GDM1 (cell line): ENCODE measurements around the gene LAMA3.

Source experiments
- DNase-seq: peaks from one replicate; lab custom pipeline; 2025; lab: John Stamatoyannopoulos, UW

The LAMA3 gene

DNA sequence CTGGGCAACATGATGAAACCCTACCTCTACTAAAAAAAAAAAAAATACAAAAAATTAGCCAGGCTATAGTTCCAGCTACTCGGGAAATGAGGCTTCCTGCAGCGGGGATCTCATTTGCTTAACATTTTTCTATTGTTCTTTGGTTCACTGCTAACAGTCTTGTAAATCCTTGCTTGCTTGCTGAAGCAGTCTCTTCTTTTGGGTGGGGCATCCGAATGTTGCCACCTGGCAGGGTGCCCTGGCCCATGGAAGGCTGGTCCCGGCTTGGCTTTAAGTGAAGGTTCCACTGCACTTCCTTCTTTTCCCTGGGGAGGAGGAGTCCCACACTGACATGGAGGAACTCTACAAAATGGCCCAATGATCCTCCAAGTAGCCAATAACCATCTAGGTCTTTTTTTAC, 20.5 kb upstream of the LAMA3 start:
- DNase-seq: no peak

DNA sequence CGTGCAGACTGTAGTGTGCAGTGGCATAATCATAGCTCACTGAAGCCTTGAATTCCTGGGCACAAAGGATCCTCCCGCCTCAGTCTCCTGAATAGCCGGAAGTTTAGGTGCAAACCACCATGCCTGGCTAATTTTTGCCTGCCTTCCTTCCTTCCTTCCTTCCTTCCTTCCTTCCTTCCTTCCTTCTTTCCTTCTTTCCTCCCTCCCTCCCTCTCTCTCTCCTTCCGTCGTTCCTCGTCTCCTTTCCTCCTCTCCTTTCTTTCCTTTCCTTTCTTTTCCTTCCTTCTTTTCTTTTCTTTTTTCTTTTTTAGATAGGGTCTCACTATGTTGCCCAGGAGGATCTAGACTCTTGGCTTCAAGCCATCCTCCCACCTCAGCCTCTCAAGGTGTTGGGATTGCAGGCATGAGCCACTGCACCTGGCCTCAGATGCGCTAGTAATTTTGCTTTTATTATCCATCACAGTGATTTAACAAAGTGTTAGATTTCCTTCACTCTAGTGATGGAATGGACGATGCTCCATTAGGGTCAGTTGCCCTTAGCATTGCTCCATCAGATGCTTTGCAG, 20.0 kb upstream of the LAMA3 start:
- DNase-seq: no peak

DNA sequence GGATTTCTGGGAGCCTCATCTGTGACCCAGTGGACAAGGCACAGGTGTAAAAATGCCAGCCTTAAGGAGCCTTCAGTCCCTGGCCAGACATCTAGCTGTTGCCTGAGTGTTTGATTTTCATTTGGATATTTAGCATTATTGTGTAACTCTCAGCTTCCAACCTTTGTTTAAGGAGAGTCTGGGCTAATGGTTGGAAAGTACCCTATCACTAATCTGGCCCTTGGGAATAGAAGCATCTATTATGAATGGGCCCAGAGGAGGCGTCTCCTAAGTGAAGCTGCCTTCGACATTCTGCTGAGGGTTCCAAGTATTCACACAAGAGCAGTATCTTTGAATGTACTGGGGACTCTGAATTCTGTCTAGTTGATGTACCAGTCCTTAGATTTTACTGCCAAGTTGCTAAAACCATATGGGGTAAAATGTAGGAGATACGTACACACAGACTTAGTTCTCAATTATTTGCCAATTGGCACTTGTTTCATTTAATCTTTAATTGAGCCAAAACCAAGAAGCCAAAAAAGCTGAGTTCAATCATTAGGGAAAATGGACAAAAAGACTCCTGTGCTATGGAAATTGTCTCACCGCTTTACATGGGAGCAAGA, 19.3 kb upstream of the LAMA3 start:
- DNase-seq: no peak

DNA sequence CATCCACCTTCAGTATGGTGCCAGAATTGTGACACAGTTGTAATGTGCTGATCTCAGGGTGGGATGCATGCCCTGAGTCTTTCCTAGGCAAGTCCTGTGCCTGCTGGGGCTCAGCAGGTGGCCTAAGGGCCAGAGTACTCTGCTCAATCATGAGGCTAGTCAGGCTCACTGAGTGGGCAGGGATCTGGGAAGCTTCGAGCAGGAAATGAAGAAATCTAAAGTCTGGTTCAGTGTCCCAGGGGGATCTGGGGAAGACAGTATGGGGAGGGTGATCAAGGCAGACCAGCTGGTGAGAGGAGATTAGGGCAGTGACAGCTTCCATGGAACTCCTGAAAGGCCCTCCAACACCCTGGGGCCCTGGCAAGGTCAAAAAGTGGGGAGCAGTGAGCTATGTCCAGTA, 17.7 kb upstream of the LAMA3 start:
- no peak for DNase-seq

DNA sequence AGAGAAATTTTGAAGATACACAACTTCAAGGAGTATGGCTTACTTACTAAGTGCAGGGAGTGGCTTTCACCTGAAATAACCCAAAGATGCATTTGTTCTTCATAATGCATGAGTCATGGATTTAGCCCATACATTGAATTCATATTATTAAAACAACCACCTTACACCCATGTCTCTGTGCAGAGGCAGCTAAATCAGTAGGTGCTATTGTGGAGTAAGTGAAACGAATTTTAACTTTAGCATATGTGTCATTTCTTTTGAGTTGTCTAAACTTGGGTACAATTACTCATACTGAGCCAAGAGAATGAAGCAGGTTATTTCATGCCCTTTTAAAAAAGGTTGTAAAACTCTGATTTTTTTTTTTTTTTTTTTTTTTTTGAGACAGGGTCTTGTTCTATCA, 15.5 kb upstream of the LAMA3 start:
- DNase-seq: no peak

DNA sequence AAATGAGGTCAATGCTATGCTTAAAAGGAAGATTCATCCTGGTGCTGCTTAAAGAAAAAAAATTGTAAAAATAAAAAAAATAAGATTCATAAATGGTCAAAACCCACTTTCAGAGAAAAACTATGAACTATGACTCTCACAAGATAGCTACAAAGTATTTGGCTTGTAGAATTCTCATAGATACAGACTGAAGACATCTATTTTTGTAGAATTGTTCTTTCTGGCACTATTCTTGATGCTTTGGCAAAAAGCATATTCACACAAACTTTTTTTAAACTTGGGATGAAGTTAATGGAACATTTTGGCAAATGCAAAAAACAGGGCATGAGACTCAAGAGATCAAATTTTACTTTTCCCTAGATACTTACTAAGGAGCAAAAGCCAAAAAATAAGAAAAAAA, 14.0 kb upstream of the LAMA3 start:
- DNase-seq: no peak

DNA sequence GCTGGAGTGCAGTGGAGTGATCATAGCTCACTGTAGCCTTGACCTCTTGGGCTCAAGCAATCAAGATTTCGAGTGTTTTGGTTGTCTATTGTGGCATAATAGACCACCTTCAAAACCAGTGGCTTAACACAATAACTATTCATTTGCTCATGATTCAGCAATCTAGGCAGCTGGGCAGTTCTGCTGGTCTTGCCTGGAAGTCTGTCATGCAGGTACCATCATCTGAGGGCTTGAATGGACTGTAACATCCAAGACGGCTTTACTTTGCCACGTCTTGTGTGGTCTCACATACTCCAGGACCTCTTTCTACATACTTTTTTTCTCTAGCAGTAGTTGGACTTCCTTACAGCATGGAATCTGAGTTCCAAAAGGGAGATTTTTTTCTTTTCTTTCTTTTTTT, 13.4 kb upstream of the LAMA3 start:
- DNase-seq: no peak

DNA sequence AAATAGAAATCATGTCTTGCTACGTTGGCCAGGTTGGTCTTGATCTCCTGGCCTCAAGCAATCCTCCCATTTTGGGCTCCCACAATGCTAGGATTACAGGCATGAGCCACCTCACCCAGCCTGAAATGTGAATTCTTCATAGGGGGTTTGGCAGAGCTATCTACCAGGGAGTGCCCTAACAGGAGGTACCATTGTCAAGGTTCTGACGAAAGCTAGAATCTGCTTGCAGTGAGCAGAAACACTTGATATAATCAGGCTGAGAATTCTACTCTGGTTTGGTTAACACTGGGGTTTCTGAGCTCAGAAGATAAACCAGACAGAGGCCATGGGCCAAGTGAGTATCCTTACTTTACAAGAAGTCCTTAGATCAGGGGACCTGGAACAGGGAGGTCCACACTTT, 7.2 kb upstream of the LAMA3 start:
- DNase-seq: no peak

DNA sequence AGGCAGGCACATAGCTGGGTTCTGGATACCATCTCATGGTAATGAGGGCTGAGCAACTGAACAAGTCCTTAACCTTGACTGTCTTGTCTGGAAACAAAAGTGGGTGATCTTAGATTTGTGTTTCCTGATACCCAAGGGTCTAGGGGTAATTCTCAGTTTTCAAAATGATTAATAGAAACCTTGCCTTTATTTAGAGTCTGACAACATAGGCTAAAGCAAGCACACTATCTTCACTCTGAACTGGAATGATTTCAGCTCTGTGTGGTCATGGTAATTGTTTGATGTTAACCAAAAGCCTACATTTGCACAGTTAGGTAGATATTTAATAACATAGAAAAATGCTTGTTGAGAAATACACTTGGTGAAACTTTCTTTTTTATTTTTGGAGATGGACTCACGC, 6.8 kb upstream of the LAMA3 start:
- DNase-seq: no peak

DNA sequence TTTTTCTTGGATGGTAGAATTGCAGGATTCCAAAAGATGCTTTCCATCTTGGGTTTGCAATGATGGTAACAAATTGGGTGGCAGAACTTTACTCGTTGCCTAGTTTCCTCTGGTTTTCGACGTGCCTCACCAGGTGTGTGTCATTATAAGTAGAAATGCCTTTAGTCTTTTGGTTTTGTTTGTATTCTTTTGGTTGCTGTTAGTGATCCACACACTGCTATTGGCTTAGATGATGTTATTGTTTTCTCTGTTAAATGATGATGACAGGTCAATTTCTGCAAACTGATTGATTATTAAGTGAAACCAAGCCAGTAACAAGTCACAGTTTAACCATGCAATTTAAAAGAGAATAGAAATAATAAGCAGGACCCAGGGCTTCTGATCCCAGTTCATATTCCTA, 6.1 kb upstream of the LAMA3 start:
- no peak for DNase-seq

DNA sequence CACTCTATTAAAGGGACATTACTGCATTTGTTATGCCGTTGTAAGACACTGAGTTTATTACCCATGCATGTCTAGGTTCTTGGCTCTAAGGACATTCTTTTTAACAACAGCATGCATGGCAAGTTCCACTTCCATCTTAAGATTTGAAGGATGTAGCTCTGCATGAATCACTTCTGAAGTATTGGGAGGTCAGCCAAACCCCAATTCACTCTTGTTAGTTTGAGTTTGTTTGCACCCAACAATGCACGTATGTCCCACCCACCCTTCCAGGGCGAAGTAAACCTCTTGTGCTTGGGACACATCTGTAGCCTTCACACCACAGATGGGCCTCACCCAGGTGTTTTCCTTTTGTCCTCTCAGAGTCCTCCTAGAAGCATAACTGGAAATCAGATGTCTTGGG, 5.6 kb upstream of the LAMA3 start:
- no peak for DNase-seq

DNA sequence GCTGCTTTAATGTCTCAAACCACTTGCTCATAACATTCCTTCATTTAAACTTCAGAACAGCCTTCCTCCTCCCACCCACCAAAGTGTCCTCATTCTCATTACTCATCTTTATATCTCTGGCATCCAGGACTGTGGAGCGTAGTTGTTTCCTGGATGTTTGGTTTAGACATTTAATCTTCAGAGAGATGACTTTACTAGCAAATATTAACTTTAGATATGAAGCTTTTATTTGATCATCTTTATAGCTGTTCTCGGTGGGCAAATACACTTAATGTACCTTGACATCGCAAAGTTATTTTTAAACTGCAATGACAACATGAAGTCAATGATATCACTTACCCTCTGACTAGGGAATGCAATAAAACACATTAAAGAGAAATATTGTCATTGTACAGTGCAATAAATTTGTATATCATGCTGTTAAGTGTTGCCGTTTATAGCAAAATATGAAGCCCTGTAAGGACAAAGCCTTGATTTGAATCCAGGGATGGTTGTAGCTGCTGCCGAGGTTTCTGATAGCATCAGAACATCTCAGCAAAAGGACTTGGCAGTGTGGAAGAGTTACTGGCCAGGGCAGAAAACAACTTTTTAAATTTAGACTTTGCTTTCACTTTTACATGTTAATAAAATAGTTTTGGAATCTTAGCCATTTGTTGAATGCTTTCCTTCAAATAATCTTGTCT, 4.6 kb upstream of the LAMA3 start:
- DNase-seq: no peak

DNA sequence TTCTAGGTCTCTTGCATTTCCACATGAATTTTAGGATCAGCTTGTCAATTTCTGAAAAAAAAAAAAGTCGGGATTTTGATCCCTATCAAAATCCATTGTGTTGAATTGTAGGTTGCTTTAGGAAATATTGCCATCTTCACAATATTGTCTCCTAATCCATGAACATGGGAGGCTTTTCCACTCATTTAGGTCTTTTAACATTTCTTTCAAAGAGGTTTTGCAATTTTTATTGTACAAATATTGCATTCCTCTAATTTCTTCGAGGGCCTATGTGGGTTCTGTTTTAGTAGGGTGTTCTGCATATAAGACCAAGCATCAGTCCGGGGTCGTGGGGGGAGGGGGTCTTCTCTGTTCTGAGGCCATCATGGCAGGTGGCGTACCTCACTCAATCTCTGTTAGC, 725 bp upstream of the LAMA3 start:
- no peak for DNase-seq

DNA sequence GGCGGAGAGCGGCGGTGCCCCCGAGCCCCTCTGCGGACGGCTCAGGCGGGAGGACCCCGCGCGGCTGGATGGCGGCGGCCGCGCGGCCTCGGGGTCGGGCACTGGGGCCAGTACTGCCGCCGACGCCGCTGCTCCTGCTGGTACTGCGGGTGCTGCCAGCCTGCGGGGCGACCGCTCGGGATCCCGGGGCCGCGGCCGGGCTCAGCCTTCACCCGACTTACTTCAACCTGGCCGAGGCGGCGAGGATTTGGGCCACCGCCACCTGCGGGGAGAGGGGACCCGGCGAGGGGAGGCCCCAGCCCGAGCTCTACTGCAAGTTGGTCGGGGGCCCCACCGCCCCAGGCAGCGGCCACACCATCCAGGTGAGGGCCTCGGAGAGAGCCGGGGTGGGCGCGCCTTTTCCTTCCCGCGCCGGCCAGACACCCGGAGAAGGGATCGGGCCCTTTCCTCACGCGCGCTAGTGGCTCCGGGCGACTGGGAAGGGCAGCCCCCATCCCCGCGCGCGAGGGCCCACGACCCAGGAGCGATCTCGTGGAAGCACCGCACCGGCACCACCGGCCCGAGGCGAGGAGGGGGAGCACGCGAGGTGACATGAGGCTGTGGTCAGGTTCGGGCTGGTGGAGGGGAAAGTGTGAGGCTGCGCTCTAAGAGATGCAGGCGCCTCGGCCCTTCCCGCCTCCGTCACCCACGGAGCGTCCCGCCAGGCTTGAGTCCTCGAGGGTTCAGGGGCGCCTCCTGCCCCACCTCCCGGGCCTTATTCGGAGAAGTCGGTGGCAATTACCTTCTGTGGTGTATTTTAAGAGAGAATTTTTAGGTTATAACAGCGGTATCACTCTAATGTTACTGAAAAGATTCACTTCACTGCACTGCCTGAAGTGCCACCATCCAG, 607 bp downstream of the LAMA3 start:
- no peak for DNase-seq

DNA sequence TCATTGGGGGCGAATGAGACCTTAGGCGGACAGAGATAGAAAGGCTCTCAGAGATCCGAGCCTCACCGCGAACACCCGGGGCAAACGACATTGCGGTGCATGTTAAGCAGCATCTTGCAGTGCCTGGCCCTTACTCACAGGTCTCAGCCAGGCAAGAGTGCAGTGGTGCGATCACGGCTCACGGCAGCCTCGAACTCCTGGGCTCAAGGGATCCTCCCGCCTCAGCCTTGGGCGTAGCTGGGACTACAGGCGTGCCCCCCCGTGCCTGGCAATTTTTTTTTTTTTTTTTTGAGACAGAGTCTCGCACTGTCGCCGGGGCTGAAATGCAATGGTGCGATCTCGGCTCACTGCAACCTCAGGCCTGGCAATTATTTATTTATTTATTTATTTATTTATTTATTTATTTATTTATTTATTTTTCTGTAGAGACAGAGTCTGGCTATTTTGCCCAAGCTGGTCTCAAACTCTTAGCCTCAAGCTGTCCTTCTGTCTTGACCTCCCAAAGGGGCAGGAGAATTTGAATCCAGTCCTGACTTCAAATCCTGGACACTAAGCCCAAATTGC, 1.3 kb downstream of the LAMA3 start:
- DNase-seq: no peak

DNA sequence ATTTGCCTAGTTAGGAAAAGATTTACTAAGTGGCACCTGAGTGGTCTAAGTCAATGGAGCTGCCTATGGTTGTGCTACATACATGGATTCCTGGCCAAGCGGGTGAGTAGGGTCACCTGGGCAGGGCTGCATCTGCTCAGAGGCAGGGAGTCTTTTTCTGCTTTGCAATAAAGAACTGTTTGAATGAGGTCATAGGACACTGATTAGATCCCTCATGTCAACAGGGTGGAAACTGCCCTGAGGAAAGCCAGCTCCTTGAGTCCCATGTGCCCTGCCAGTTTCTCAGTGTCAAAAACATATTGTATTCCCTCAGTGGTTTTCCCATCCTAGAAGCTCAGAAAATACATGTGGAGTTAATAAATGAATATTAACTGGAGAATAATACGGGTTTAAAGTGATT, 4.6 kb downstream of the LAMA3 start:
- DNase-seq: no peak

DNA sequence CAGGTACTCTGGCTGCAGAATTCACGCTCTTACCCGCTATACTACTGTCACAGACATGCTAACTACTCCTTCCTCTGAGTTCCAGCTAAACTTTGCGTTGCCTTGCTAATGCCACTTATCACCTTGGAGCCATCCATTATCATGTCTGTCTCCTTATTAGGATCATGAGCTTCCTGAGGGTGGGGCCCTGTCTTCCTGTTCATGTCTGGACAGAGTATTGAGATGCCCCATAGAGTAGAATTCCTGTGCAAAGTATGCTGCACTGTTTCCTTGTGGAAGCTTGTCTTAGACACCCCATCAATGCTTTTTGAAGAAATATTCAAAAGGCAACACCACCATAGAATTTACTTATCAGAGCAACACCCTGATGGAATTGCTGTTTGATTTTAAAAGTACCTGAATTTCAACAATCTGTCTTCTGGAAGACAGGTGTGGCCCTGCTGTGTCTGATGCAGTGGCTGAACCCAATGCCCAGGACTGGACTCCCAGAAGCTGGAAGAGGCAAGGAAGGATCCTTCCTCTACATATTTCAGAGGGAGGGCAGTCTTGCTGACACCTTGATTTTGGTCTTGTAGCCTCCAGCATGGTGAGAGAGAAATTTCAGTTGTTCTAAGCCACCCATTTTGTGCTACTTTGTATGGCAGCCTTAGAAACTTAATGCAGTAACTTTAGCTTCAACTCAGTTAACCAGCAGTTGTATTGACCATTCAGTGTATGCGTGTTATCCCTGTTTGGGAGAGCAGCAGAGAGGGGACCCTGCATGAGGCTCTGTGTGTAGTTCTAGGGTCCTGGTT, 5.6 kb downstream of the LAMA3 start:
- no peak for DNase-seq

DNA sequence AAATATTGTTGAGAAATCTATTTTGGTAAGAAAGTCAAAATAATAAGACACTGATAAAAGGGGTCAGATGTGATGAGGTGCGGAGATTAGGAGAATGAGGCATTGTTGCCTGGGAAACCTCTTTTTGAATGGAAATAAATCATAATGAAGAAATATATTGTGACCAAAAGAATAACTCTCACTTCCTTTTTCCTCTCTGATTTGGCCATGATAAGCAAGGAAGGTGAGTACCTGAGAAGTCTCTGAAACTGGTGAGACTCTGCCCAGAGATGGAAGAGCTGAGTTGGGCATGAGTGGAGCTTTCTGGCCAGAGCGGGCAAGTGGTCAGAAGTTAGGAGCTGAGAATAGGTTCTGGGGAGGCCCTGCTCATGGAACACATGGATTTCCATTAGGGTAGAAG, 11.8 kb downstream of the LAMA3 start:
- no peak for DNase-seq

DNA sequence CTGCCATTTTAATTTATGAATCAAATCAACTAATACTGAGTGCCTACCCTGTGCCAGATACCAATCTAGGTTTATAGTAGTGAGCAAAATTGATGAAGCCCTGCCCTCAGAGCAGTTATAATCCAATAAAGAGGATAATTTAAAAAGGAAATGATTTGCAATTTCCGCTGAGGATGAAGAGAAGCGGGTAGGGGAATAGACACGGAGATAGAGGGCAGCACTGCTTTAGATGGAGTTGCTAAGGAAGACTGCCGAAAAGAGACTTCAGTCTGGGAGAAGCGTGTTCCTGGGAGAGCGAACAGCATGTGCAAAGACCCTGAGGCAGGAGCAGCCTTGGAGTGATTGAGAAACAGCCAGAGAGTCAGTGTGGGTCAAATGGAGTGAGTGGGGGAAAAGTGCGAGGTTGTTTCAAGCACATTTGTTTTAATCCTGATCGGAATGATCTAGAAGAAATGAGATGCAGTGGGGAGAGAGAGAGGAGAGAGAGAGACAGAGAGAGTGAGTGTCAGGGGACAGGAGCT, 12.4 kb downstream of the LAMA3 start:
- no peak for DNase-seq

DNA sequence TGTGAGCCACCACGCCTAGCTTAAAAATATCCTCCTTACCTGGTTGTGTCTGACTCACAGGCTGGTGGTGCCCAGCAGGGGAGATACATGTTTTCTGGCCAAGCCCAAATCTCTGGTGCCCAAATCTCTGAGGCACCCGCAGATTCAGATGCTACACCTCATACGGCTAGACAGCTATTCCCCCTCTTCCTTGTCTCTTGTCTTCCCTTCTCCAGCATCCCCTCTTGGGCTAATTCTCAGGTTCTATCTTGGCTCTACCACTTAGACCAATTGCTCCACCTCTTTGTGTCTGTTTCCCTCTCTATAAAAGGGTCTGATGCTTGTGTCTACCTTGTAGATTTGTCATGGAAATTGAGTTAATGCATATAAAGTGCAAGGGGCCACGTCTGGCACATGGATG, 13.4 kb downstream of the LAMA3 start:
- DNase-seq: no peak
